HG03520 (cell line): ENCODE results near the gene LDHD.
"Not testable (repeated sequence)": the region's sequence is repeated elsewhere in the genome, so short reads cannot be mapped to it uniquely, and the experiment has no call there.

Experiments
- ATAC-seq: cut with Tn5 transposase; IDR thresholded peaks from one replicate; pipeline ENCODE4 v1.9.1; 2021; ENCODE audit warnings: mild to moderate bottlenecking, moderate library complexity; ENCODE audit not compliant: unreplicated experiment

Gene LDHD

DNA sequence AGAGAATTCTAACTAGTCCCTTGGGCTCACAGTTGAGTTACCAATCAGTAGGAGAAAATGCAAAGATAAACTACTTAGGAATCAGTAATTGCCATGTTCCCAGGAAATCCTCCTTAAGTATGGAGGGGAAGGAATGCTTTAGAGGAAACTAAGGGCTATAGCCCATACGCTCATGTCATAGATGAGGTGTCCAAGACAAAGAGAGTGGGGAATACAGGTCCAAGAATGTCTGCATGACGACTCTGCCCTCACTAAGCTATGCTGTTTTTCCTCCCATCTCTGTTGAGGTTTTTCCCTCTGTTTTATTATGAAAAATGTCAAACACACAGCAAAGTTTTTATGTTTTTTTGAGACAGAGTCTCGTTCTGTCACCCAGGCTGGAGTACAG is 16.0 kb downstream of the LDHD start:
- no peak for ATAC-seq

DNA sequence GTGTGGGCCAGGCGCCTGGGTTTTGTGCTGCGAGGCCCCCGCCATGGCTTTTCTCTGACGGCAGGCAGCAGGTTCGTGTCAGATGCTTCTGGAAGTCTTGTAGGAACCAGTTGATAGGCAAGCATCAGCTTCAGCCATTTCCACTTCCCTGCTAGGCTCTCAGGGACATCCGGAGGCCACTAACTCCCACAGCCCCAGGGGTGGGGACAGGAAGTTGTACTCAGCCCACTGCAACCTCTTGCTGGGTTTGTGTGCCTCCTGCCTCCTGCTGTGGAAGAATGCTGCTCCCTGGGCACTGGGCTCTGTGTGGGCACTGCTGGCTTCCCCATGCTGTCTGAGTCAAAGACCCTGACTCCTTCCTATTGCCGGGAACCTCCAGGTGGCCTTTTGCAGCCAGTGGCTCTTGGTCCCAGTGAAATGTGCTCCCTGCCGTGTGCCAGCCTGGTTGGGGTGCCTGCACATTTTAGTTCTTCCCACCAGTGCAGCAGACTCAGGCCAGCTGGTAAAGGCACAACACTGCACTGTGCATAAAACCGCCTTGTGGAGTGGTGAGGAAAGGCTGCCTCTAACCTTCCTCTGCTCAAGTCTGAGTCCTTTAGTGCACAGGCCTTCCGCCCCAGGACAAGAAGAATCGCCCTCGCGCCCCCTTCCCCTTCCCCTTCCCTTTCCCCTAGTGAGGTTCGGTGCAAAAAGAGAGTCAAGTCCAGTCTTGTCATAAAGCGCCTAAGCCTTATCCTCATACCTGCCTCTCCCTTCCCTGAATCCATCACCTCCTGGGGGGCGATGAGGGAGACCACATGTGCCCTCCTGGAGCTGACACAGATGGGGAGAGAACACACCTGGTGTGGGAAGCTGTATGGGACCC is 16.6 kb downstream of the LDHD start:
- no peak for ATAC-seq

DNA sequence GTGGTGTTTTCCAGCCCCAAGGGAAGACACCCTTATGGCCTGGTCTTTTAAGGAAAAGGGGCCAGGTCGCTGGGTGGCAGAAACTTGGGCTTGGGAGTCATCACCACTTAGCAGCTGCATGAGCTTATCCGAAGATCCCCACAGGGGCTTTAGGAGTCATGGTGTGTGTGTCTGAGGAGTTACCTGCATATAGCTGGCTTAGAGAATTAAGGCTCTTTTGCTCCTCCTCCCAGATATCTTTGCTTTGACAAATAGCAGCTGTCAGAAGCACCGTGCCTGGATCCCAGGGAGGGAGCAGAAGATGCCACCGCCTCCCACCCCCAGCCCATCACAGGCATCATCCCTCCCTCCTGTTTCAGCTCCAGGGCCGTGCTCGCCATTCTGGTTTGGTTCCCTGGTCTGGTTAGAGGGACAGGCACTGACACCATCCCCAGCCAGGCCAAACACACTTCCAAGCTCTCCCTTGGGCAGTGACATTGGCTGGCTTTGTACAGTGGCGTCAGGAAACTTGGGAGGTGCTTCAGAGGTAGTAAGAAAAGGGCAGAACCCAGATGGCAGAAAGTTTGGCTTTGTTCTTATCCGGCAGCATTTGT is 17.4 kb downstream of the LDHD start:
- no peak for ATAC-seq

DNA sequence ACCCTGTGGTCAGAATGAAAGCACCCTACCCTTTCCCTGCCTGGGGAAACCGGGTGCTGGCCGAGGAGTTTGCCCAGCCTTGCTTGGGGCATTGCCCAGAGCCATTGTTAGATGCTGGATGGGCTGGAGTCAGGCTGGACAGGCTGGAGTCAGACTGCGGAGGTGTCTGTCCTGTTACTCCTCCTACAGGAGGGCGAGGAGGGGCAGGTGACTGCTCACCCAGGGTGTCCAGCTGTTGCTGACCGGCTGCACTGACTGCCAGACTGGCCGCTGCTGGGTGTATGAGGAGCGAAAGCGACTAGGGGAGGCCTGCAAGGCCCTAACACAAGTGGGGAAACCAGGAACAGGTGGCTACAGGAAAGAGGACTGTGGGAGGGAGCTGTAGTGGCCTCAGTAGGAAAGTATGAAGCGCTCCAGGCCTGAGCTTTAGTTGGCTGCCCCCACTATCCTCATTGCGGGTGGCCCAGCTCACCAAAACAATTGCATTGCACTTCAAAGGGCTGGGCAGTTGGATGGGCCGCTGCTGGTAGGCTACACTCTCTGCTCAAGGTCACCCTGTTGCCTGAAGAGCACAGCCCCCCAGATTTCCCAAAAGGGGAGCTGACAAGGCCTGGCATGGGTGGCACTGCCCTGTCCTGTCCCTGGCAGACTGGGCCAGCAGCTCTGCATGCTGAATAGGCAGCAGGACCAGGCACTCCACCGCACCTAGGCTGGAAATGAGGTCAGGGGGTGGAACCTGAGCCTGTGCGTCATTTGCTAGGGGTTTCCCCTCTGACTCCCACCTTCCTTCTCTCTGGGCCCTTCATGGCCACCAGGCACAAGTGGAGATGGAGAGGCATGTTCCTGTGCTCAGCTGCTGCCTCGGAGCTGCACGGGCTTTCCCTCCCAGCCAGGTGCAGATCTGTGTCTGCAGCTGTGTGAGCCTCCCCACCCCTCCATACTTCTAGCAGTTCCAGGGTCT is 18.4 kb downstream of the LDHD start:
- ATAC-seq: no peak

DNA sequence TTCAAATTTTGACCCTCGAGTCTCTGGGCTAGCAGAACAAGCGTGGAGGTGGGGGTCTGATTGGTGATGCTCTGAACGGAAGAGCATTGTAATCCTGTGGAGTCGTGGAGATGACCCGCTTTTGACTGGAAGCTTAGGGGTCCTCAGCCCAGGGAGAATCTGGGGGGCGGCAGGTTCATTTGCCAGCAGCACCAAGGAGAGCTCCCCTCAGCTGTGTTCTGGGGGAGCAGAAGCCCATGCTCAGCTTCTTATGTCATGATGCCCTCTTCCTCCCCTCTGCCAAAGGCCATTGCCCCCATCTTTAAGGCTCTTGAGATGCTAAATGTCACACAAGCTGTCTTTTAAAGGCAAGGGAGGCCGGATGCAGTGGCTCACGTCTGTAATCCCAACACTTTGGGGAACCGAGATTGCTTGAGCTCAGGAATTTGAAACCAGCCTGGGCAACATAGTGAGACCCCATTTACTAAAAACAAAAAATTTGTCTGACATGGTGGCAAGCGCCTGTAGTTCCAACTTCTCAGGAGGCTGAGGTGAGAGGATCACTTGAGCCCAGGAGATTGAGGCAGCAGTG is 19.3 kb downstream of the LDHD start:
- ATAC-seq: no peak

DNA sequence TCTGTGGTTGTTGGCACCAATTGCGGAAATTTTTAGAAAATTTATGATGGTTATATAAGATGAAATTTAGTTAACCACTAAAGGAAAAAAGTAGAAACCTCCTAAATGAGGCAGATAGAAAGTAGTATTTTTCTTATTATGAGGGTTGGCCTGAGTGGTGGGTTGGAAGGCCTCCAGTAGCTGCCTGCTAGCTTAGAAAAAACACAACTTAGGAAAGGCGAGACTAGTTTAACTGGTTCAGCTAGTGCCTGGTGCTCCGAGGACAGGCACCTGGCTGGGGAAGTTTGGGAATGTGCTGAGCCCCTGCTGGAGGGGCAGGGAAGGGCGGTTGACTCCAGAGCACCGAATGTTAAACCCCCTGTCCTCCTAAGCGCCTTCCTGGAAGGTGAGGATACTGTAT is 19.9 kb downstream of the LDHD start:
- ATAC-seq: no peak

DNA sequence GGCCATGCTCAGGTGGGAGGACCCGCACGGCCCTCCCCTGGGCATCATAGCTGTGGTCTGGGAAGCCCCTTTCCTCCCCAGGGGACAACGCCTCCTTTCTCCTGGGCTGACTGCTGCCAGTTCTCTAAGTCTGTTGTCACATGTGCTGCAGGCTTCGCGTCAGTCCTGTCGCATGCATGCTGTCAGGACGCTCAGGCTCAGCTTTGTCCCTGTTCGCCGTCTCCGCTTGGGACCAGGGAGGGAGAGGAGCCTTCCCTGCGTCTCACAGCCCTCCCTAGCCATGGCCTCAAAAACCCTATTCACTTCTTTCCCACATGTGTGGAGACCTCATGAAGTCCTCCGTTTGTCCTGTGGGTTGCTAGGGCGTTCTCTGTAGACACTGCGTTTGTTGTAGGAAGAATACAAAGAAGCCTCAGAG is 21.4 kb downstream of the LDHD start:
- no peak for ATAC-seq

DNA sequence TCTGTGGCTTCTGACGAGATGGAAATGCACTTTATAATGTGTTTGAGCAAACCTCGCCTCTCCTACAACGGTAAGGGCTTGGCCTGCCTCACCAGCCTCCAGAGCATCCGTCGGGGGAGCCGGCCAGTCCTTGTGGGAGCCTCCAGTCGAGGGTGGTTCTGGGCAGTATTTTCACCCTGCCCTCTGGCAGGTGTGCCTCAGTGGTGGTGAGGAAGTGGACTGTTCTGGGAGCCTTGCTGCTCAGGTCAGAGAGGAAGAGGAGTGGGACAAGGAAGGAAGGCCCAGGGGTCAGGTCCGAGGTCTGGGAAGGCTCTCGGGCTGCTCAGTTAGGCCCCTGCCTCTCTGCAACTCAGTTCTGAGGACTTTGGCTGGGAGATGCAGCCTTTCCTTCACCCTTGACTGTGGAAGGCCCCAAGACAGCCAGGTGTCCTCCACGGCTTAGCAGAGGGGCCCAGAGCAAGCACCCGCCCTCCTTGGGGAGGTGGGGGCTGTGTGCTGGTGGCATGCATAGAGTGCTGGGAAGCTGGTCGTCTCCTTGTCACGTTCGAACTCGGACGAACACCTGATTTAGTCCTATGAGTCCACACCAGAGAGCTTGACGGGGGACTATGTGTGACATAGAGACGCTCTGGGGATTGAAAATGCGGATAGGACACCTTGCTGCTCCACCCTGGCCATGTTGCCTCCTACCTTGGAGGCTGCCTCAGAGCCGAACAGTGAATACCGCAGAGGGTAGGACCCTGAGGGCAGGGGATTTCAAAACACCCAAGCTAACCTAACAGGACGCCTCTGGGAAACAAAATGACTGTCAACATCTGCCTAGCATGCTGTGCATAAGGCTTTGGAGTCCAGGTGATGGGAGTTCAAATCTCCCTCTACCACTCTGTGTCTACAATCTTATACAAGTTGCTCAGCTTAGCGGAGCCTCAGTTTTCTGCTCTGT is 22.7 kb downstream of the LDHD start:
- no peak for ATAC-seq

DNA sequence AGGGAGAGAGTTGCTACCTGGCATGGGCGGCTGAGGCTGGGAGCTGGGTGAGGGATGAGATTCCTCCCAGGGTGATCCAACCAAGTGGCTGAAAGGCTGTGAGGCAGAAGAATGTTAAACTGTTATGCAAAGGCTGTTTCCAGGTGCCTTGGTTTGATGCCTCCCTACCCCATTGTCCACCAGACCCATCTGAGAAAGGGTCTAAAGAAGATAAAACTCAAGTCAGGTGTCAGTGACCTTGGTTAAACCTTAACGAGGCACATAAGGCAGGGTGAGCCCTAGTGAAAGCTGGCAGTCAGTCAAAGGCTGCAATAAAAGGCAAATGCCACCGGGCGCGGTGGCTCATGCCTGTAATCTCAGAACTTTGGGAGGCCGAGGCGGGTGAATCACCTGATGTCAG is 23.8 kb downstream of the LDHD start:
- ATAC-seq: no peak

DNA sequence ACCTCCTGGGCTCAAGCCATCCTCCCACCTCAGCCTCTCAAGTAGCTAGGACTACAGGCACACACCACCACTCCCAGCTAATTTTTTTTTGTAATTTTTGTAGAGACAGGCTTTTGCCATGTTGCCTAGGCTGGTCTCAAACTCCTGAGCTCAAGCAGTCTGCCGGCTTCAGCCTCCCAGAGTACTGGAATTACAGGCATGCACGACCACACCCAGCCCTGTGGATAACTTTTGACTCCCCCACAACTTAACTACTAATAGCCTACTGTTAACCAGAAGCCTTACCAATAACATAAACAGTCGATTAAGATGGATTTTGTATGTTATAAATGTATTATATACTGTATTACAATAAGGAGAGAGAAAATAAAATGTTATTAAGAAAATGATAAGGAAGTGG is 25.0 kb downstream of the LDHD start:
- not testable (repeated sequence) for ATAC-seq

DNA sequence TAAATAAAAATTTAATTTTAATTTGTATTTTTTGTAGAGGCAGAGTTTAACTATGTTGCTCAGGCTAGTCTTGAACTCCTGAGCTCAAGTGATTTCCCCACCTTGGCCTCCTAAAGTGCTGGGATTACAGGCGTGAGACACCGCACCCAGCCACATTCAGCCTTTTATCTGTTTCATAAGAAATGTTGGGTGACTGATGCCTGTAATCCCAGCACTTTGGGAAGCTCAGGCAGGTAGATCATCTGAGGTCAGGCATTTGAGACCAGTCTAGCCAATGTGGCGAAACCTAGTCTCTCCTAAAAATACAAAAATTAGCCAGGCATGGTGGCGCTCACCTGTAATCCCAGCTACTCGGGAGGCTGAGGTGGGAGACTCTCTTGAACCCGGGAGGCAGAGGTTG is 25.7 kb downstream of the LDHD start:
- not testable (repeated sequence) for ATAC-seq

DNA sequence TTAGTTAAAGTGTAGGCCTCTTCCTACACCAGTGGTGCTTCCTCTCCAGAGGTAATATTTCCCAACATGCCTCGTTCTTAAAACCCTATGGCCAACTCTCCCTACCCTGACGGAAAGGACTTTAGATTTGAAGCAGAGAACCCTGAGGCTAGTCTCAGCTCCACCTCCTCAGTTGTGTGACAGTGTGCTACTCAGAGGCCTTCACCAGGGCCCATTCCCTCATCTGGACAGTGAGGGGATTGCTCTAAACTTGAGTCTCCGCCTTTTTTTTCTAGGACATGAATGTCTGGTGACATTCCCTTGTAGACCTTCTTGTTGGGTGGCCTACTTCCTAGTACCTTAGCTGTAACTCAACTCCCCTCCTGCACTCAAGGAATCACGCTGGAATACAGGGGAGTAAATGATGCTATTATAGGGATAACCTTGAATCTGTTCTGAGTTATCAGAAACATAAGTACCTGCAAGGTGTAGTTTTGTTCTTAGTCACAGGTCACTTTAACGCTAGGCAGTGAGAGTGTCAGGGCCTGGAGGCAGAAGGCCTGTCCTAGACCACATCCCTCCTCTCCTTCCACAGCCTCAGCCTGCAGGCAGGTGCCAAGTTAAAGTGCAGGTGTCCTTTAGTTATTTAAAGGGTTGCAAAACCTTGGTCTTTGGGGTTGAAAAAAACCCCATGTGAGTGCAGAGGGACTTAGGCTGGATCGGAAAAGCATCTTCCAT is 26.9 kb downstream of the LDHD start:
- no peak for ATAC-seq

DNA sequence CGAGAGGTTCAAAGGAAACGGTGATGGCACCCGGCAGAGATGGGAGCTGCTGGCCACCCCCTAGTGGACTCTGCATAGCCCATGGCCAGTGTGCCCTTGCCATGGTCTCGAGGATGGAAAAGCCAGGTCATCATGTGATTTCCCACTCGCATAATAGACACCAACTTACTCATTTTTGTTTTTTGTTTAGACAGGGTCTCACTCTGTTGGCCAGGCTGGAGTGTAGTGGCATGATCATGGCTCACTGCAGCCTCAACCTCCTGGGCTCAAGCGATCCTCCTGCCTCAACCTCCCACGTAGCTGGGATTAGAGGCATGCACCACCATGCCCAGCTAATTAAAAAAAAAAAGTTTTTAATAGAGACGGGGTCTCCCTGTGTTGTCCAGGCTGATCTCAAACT is 27.6 kb downstream of the LDHD start:
- no peak for ATAC-seq

DNA sequence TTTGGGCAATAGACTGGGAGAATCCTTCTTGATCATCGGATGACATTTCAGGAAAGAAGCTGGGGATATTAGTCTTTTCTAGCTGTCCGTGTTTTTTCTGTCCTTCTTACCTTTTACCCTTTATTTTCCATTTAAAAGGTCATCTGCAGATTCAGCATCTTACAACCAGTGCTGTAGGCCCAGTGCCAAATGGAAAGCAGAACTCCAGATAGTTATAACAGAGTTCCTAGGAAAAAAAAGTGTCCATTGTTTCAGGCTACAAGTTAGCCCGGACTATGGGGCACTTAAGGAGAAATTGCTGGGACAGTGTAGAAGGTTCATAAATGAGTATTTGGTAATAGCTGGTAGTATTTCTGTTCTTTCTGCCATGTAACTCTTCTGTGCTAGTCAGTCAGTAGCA is 28.4 kb downstream of the LDHD start:
- ATAC-seq: no peak

DNA sequence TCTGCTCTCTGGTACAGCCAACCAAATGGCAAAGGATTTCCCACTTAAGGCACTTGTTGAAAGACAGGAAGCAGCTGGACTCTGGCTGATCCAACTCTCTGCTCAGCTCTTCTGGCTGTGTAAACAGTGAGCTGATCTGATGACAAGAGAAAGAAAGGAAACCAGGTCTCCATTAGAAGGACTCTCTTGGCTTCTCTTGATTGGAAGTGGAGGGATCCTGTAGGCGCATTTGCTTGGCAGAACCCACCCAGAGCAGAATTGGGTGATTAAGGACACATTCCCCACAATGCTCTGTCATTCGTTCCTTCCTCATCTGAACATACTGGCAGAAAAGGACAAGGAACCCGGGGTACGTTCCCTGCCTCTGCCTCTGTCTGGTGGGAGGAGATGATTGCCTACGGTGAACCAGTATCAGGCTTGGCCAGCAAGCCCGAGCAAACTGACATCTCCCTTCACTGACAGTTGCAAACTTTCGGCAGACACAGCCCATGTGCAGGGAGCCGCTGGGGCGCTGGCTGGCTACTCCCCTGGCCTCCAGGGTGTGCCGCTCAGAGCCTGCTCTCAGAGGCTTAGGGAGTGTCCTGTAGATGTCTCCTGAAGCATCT is 29.1 kb downstream of the LDHD start:
- no peak for ATAC-seq

DNA sequence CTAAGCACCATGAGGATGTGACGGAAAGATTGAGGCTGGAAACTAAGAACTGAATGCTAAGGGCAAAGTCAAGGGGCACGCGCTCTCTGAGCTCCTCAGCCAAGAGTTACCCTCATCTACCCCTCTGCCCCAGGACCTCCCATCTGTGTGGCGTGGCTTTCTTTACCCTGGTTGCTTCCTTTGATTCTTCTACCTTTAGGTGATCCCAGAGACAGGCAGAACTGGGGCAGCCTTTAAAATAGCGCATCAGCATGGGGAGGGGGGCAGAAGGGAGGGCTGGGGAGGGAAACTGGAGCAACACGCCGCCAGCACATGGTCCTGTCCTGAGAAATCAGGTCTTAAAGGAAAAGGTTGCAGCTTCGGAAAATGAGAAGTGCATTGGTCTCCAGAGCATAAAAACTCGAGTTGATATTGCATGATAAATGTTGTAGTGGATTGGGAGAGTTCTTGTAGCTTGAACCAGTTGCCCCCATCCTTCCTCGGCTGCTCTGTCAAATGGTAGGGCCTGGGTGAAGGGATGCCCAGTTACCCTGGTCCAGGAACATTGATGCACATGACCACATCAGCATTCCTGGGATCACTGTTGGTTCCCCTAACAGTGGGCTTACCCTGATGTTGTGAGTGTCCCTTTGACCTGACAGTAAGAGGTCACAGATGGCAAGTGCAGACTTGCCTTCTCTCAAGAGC is 29.7 kb downstream of the LDHD start:
- ATAC-seq: no peak

DNA sequence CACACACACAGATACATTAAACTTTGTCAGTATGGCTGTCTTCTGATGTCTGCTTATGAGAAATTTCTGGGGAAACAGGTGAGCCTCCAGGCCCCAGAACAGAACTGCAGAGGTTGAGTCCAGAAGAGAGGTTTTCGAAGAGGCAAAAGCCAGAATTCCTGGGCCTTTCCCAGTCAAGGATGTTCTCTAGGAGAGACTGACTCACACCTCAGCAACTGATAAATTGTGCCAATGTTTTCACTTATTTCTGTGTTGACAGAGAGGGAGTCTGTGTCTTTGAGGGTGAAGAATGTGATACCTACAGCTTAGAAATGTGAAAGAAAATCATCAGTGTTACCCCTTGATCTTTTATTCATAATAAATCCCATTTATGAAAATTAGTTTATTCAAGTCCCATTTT is 30.3 kb downstream of the LDHD start:
- no peak for ATAC-seq

DNA sequence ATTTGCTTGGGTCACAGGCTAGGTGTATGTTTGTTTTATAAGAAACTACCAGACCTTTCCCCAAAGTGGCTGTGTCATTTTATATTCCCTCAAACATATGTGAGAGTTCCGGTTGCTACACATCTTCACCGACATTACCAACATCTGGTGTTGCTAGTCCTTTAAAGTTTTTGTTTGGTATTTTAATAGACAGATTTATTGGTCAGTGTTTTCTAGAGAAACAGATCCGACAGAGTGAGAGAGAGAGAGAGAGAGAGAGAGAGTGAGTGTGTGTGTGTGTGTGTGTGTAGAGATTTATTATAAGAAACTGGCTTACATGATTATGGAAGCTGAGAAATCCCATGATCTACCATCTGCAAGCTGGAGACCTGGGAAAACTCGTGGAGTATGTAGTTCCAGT is 31.0 kb downstream of the LDHD start:
- ATAC-seq: no peak
